Testis (tissue), 2 donors: ENCODE data around the gene SLC29A4.

Experiments
- POLR2A ChIP-seq: fragments of 450-650 bp; IDR thresholded peaks from one replicate; pipeline ENCODE4 v1.6.1; 2017; ENCODE audit warnings: antibody characterized with exemption, mild to moderate bottlenecking, moderate library complexity
- TF ChIP-seq, protein P1 (sequence below), 3 experiments: fragments of 450-650 bp in 2 of 3; fragments of 200-600 bp in 1 of 3; sonication (generic) in 1 of 3; IDR thresholded peaks; one replicate each; pipeline ENCODE4 v1.5.1; 2016 to 2019; ENCODE audit warnings: antibody characterized with exemption in 3 of 3, mild to moderate bottlenecking in 2 of 3, moderate library complexity in 1 of 3

GRCh38 chr7:5284304-5285281, 1.9 kb downstream of the SLC29A4 start:
- TF ChIP-seq, protein P1, sequence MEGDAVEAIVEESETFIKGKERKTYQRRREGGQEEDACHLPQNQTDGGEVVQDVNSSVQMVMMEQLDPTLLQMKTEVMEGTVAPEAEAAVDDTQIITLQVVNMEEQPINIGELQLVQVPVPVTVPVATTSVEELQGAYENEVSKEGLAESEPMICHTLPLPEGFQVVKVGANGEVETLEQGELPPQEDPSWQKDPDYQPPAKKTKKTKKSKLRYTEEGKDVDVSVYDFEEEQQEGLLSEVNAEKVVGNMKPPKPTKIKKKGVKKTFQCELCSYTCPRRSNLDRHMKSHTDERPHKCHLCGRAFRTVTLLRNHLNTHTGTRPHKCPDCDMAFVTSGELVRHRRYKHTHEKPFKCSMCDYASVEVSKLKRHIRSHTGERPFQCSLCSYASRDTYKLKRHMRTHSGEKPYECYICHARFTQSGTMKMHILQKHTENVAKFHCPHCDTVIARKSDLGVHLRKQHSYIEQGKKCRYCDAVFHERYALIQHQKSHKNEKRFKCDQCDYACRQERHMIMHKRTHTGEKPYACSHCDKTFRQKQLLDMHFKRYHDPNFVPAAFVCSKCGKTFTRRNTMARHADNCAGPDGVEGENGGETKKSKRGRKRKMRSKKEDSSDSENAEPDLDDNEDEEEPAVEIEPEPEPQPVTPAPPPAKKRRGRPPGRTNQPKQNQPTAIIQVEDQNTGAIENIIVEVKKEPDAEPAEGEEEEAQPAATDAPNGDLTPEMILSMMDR (IDR thresholded peaks at IDR 0.05): no peak
- TF ChIP-seq POLR2A: no peak
